ENCODE data around the gene CLIC6.

- no peak for TF ChIP-seq KDM1A (IDR thresholded peaks at IDR 0.05)
- no peak for TF ChIP-seq CTCF (IDR thresholded peaks at IDR 0.05 in 2 of 3, conservative IDR thresholded peaks at IDR 0.05 in 1 of 3; ENCODE audit: insufficient read depth in 2 of 3, low read depth in 1 of 3, low read length in 3 of 3)
- no peak for TF ChIP-seq POLR2AphosphoS5 (IDR thresholded peaks at IDR 0.05; ENCODE audit: control insufficient read depth, insufficient read depth, low read depth, low read length)
Measured at GRCh38 chr21:34621434-34622350, 47.1 kb upstream of the CLIC6 start.
